ENCODE measurements around the gene CENPM. TPM values are rescaled to one million over a fixed set of nuclear protein-coding genes. Genes with fewer than 3 reads are reported as not detected.

Gene CENPM
- total RNA-seq, 2 experiments from 2014 or later = 7.6 to 8.4 TPM

GRCh38 chr22:41978732-41979131 is 31.8 kb upstream of the CENPM start:
- H3K27me3 Mint-ChIP-seq = peaks cover 49% of the 10 kb centered on the region
- peak overlapping the region; percentile 58 for H3K4me3 Mint-ChIP-seq
- CTCF ChIA-PET = no interaction called here
- Histone ChIP-seq H3K27ac (ENCODE audit: low read depth in 1 of 2, low read length in 2 of 2) (no peak overlapping the region), H3K36me3 (ENCODE audit: insufficient read depth, low read length) (no peaks in the 10 kb centered on the region), H3K9me3 (ENCODE audit: control insufficient read depth in 1 of 2, insufficient read depth in 1 of 2, low read length in 2 of 2) (peaks cover 0 to 4% of the 10 kb centered on the region in 2 experiments), H3K27me3 (ENCODE audit: control insufficient read depth in 1 of 2, insufficient read depth in 2 of 2, low read length in 2 of 2) (peaks cover 23 to 27% of the 10 kb centered on the region in 2 experiments), H3K4me1 (ENCODE audit: insufficient read depth, low read length) (peaks cover 12% of the 10 kb centered on the region), H3K4me3 (ENCODE audit: low read length) (no peak overlapping the region)
- no peaks in the 10 kb centered on the region for H3K4me1 Mint-ChIP-seq (ENCODE audit: low read depth)
- H3K36me3 Mint-ChIP-seq (ENCODE audit: low read depth) = no peaks in the 10 kb centered on the region
- ATAC-seq (ENCODE audit: poor library complexity) (no peak), DNase-seq (no peak)
- intact Hi-C loops (cut with DNase I, micrococcal nuclease) = no loop called here
- TF ChIP-seq, protein P1, sequence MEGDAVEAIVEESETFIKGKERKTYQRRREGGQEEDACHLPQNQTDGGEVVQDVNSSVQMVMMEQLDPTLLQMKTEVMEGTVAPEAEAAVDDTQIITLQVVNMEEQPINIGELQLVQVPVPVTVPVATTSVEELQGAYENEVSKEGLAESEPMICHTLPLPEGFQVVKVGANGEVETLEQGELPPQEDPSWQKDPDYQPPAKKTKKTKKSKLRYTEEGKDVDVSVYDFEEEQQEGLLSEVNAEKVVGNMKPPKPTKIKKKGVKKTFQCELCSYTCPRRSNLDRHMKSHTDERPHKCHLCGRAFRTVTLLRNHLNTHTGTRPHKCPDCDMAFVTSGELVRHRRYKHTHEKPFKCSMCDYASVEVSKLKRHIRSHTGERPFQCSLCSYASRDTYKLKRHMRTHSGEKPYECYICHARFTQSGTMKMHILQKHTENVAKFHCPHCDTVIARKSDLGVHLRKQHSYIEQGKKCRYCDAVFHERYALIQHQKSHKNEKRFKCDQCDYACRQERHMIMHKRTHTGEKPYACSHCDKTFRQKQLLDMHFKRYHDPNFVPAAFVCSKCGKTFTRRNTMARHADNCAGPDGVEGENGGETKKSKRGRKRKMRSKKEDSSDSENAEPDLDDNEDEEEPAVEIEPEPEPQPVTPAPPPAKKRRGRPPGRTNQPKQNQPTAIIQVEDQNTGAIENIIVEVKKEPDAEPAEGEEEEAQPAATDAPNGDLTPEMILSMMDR (IDR thresholded peaks at IDR 0.05) = no peak
- no peaks in the 10 kb centered on the region for H3K9me3 Mint-ChIP-seq
- H3K27ac Mint-ChIP-seq = no peak overlapping the region
- POLR2A ChIA-PET = no interaction called here

GRCh38 chr22:41976961-41977566 is 30.1 kb upstream of the CENPM start:
- Histone ChIP-seq H3K36me3 (ENCODE audit: insufficient read depth, low read length) (no peaks in the 10 kb centered on the region), H3K27ac (ENCODE audit: low read depth in 1 of 2, low read length in 2 of 2) (no peak overlapping the region), H3K4me1 (ENCODE audit: insufficient read depth, low read length) (peaks cover 12% of the 10 kb centered on the region), H3K9me3 (ENCODE audit: control insufficient read depth in 1 of 2, insufficient read depth in 1 of 2, low read length in 2 of 2) (peaks cover 0 to 6% of the 10 kb centered on the region in 2 experiments), H3K27me3 (ENCODE audit: control insufficient read depth in 1 of 2, insufficient read depth in 2 of 2, low read length in 2 of 2) (peaks cover 29 to 31% of the 10 kb centered on the region in 2 experiments), H3K4me3 (ENCODE audit: low read length) (peak overlapping the region; percentile 36)
- no peaks in the 10 kb centered on the region for H3K9me3 Mint-ChIP-seq
- peaks cover 60% of the 10 kb centered on the region for H3K27me3 Mint-ChIP-seq
- ChIA-PET CTCF (no interaction called here), POLR2A (interaction anchor here (0.9 to 1.5 kb wide), 2 partner anchors 10 to 102 kb away, joined by 3 read pairs; partner anchors contain the start of gene SMDT1)
- ATAC-seq (ENCODE audit: poor library complexity) (peak; percentile 59), DNase-seq (peak in 4 of 14 experiments; percentile 7 to 45 (median 22))
- no peaks in the 10 kb centered on the region for H3K36me3 Mint-ChIP-seq (ENCODE audit: low read depth)
- TF ChIP-seq, protein P1 (IDR thresholded peaks at IDR 0.05) = no peak
- intact Hi-C loops (cut with DNase I, micrococcal nuclease) = no loop called here
- no peak overlapping the region for H3K27ac Mint-ChIP-seq
- H3K4me1 Mint-ChIP-seq (ENCODE audit: low read depth) = no peaks in the 10 kb centered on the region
- H3K4me3 Mint-ChIP-seq = peak overlapping the region; percentile 63

- peaks cover 33 to 38% of the 10 kb centered on the region in 2 experiments for H3K27me3 ChIP-seq (ENCODE audit: control insufficient read depth in 1 of 2, insufficient read depth in 2 of 2, low read length in 2 of 2)
- peaks cover 60% of the 10 kb centered on the region for H3K27me3 Mint-ChIP-seq
- TF ChIP-seq, protein P1 (IDR thresholded peaks at IDR 0.05) = no peak
- H3K27ac Mint-ChIP-seq = no peak overlapping the region
- peak; percentile 72 for ATAC-seq (ENCODE audit: poor library complexity)
- H3K4me3 Mint-ChIP-seq = peak overlapping the region; percentile 59
- CTCF ChIA-PET = no interaction called here
- H3K27ac ChIP-seq (ENCODE audit: low read depth in 1 of 2, low read length in 2 of 2) = no peak overlapping the region
- H3K4me1 ChIP-seq (ENCODE audit: insufficient read depth, low read length) = peaks cover 12% of the 10 kb centered on the region
- H3K4me3 ChIP-seq (ENCODE audit: low read length) = peak overlapping the region; percentile 12
- H3K36me3 Mint-ChIP-seq (ENCODE audit: low read depth) = no peaks in the 10 kb centered on the region
- POLR2A ChIA-PET = interaction anchor here (1.5 kb wide), 1 partner anchor 9 kb away, joined by 3 read pairs; no protein-coding TSS in a partner anchor
- H3K9me3 Mint-ChIP-seq = no peaks in the 10 kb centered on the region
- H3K36me3 ChIP-seq (ENCODE audit: insufficient read depth, low read length) = no peaks in the 10 kb centered on the region
- DNase-seq = peak in 10 of 14 experiments; percentile 29 to 79 (median 56)
- no peaks in the 10 kb centered on the region for H3K4me1 Mint-ChIP-seq (ENCODE audit: low read depth)
- H3K9me3 ChIP-seq (ENCODE audit: control insufficient read depth in 1 of 2, insufficient read depth in 1 of 2, low read length in 2 of 2) = peaks cover 0 to 11% of the 10 kb centered on the region in 2 experiments
- intact Hi-C loops (cut with DNase I, micrococcal nuclease) = no loop called here
These were observed 29.3 kb upstream of the CENPM start for GRCh38 chr22:41976070-41976901.

Data from CD4-positive, alpha-beta T cell (primary cell).